Bronchial epithelial cell (primary cell): ENCODE data around the gene SRRT. TPM values are rescaled to one million over a fixed set of nuclear protein-coding genes. Genes with fewer than 3 reads are reported as not detected.
A peak's percentile ranks its signal among the peaks of the same experiment; 100 is the strongest.
"Not testable (repeated sequence)": the region's sequence is repeated elsewhere in the genome, so short reads cannot be mapped to it uniquely, and the experiment has no call there.

Source experiments
- DNase-seq: peaks from one replicate; pipeline ENCODE4 v3.0.0-alpha.2; 2010; ENCODE audit warnings: low read depth
- FAIRE-seq: peaks from 2 replicates; lab custom pipeline; 2011; peaks lifted over from hg19 to GRCh38; lab: Jason Lieb, UNC
- H3K27me3 ChIP-seq: 2 replicates; pipeline ENCODE4 v1.5.1; 2011; ENCODE audit warnings: low read length; ENCODE audit not compliant: control insufficient read depth, insufficient read depth
- H3K36me3 ChIP-seq: 2 replicates; pipeline ENCODE4 v1.5.1; 2011; ENCODE audit warnings: low read length; ENCODE audit not compliant: control insufficient read depth, insufficient read depth
- H3K4me3 ChIP-seq: 2 replicates; pipeline ENCODE4 v1.5.1; 2011; ENCODE audit warnings: mild to moderate bottlenecking, low read depth, low read length, control low read depth
- CTCF ChIP-seq: IDR thresholded peaks from 2 replicates; pipeline ENCODE4 v1.5.1; 2011; ENCODE audit warnings: mild to moderate bottlenecking, moderate library complexity, low read length, control low read depth, inconsistent platforms; ENCODE audit not compliant: insufficient read depth, severe bottlenecking
- total RNA-seq: library from RNA; depleted of rRNA; stranded (reverse); fragments of >200 nt; gene quantifications from 2 replicates; pipeline ENCODE4 v1.2.1, GENCODE V29; 2014

Gene SRRT
- total RNA-seq, 1 donor from 2014 or later: 26.9 TPM

GRCh38 chr7:100908512-100908911 lies 33.6 kb downstream of the SRRT start:
- Histone ChIP-seq H3K36me3 (no peaks in the 10 kb centered on the region), H3K4me3 (no peak overlapping the region), H3K27me3 (no peaks in the 10 kb centered on the region)
- DNase-seq (no peak), FAIRE-seq (no peak)
- TF ChIP-seq CTCF: no peak

GRCh38 chr7:100910443-100910842 lies 35.5 kb downstream of the SRRT start:
- not testable (repeated sequence) for H3K4me3 ChIP-seq, DNase-seq, H3K27me3 ChIP-seq, FAIRE-seq, H3K36me3 ChIP-seq

- H3K27me3 ChIP-seq: no peaks in the 10 kb centered on the region
- DNase-seq: no peak
- TF ChIP-seq CTCF: no peak
- no peak overlapping the region for H3K4me3 ChIP-seq
- no peak for FAIRE-seq
- H3K36me3 ChIP-seq: no peaks in the 10 kb centered on the region
Measured at GRCh38 chr7:100911484-100911883, 36.6 kb downstream of the SRRT start.

GRCh38 chr7:100914208-100914878 lies 39.4 kb downstream of the SRRT start:
- FAIRE-seq: peak; percentile 36
- DNase-seq: no peak
- TF ChIP-seq CTCF: no peak
- Histone ChIP-seq H3K4me3 (no peak overlapping the region), H3K27me3 (no peaks in the 10 kb centered on the region), H3K36me3 (no peaks in the 10 kb centered on the region)

GRCh38 chr7:100914879-100915447 lies 40.1 kb downstream of the SRRT start:
- no peak for TF ChIP-seq CTCF
- FAIRE-seq (no peak), DNase-seq (peak; percentile 81)
- Histone ChIP-seq H3K36me3 (no peaks in the 10 kb centered on the region), H3K4me3 (no peak overlapping the region), H3K27me3 (no peaks in the 10 kb centered on the region)

- H3K27me3 ChIP-seq, H3K36me3 ChIP-seq, DNase-seq, H3K4me3 ChIP-seq, FAIRE-seq: not testable (repeated sequence)
Measured at GRCh38 chr7:100919335-100919734, 44.4 kb downstream of the SRRT start.

GRCh38 chr7:100919779-100920437 lies 45.0 kb downstream of the SRRT start:
- H3K27me3 ChIP-seq, FAIRE-seq, H3K4me3 ChIP-seq, H3K36me3 ChIP-seq, DNase-seq: not testable (repeated sequence)
